IMR-90 (cell line): ENCODE measurements around the gene DDX52.

Experiments
- FOS ChIP-seq: fragments of 150-350 bp; IDR thresholded peaks from 2 replicates; pipeline ENCODE4 v1.6.1; 2016; ENCODE audit warnings: low read depth, low read length
- MXI1 ChIP-seq: IDR thresholded peaks from 2 replicates; pipeline ENCODE4 v1.6.1; 2012; ENCODE audit warnings: low read depth, mild to moderate bottlenecking, low read length, moderate library complexity, borderline replicate concordance
- POLR2A ChIP-seq: IDR thresholded peaks from 2 replicates; pipeline ENCODE4 v1.6.1; 2012; ENCODE audit warnings: mild to moderate bottlenecking, low read depth, low read length
- RAD21 ChIP-seq: IDR thresholded peaks from 2 replicates; pipeline ENCODE4 v1.6.1; 2012; ENCODE audit warnings: low read length, improper control_type of control experiment
- RCOR1 ChIP-seq: IDR thresholded peaks from 2 replicates; pipeline ENCODE4 v1.6.1; 2012; ENCODE audit warnings: mild to moderate bottlenecking, low read length, improper control_type of control experiment; ENCODE audit not compliant: insufficient replicate concordance
- TF ChIP-seq, protein P1 (sequence below): conservative IDR thresholded peaks from 2 replicates; pipeline ENCODE4 v1.5.1; 2012; ENCODE audit warnings: mild to moderate bottlenecking, low read depth, low read length, improper control_type of control experiment
- TF ChIP-seq, protein P2 (sequence below): fragments of 150-350 bp; IDR thresholded peaks from 2 replicates; pipeline ENCODE4 v1.6.1; 2016; ENCODE audit warnings: low read depth, mild to moderate bottlenecking, low read length, moderate library complexity, borderline replicate concordance

GRCh38 chr17:37592291-37592690 lies 51.0 kb downstream of the DDX52 start:
- TF ChIP-seq, protein P1, sequence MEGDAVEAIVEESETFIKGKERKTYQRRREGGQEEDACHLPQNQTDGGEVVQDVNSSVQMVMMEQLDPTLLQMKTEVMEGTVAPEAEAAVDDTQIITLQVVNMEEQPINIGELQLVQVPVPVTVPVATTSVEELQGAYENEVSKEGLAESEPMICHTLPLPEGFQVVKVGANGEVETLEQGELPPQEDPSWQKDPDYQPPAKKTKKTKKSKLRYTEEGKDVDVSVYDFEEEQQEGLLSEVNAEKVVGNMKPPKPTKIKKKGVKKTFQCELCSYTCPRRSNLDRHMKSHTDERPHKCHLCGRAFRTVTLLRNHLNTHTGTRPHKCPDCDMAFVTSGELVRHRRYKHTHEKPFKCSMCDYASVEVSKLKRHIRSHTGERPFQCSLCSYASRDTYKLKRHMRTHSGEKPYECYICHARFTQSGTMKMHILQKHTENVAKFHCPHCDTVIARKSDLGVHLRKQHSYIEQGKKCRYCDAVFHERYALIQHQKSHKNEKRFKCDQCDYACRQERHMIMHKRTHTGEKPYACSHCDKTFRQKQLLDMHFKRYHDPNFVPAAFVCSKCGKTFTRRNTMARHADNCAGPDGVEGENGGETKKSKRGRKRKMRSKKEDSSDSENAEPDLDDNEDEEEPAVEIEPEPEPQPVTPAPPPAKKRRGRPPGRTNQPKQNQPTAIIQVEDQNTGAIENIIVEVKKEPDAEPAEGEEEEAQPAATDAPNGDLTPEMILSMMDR: no peak
- TF ChIP-seq, protein P2, sequence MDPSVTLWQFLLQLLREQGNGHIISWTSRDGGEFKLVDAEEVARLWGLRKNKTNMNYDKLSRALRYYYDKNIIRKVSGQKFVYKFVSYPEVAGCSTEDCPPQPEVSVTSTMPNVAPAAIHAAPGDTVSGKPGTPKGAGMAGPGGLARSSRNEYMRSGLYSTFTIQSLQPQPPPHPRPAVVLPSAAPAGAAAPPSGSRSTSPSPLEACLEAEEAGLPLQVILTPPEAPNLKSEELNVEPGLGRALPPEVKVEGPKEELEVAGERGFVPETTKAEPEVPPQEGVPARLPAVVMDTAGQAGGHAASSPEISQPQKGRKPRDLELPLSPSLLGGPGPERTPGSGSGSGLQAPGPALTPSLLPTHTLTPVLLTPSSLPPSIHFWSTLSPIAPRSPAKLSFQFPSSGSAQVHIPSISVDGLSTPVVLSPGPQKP: no peak
- TF ChIP-seq RCOR1 (no peak), POLR2A (no peak), MXI1 (no peak), RAD21 (no peak), FOS (no peak)
